PFSK-1 (cell line): Measurements from ENCODE around the gene AKAP6.

Experiments used
- FOXP2 ChIP-seq: optimal IDR thresholded peaks from 2 replicates; pipeline ENCODE3; 2011; ENCODE audit warnings: borderline replicate concordance, control low read depth, inconsistent platforms; ENCODE audit not compliant: insufficient read depth; ENCODE audit errors: extremely low read length, extremely low read depth
- POLR2AphosphoS5 ChIP-seq: IDR thresholded peaks from 2 replicates; pipeline ENCODE4 v1.6.1; 2012; ENCODE audit warnings: low read depth, mild to moderate bottlenecking, control low read depth, low read length, moderate library complexity
- SIN3A ChIP-seq: IDR thresholded peaks from 2 replicates; pipeline ENCODE4 v1.6.1; 2012; ENCODE audit warnings: mild to moderate bottlenecking, low read length, moderate library complexity, borderline replicate concordance; ENCODE audit not compliant: insufficient read depth
- TAF1 ChIP-seq: IDR thresholded peaks from 2 replicates; pipeline ENCODE4 v1.6.1; 2012; ENCODE audit warnings: low read length, control low read depth, borderline replicate concordance; ENCODE audit not compliant: insufficient read depth
- TF ChIP-seq, protein P1 (sequence below), 2 experiments: IDR thresholded peaks; 2 replicates each; pipeline versions ENCODE4 v1.6.1 to v1.8.0; 2011 to 2012; ENCODE audit warnings: low read depth in 2 of 2, low read length in 2 of 2, control low read depth in 1 of 2, inconsistent platforms in 1 of 2, mild to moderate bottlenecking in 1 of 2, moderate library complexity in 1 of 2; ENCODE audit not compliant: insufficient read depth in 1 of 2

The AKAP6 gene

DNA sequence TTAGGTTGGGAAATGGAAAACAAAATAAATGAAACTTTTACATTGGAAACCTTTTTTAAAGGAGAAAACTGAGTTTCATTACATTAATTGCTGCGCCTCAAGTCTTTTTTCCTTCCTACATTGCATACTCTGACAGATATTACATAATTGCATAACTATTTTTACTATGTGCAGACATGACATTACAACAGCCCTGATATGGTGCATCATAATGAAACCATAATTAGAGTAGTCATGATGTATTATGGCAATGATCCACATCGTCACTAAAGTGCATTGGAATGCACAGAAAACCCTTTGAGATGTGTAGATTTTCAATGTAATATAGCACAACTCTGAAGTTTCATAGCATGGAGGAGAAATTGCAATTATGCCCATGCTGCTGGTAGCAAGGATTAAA is 391.8 kb downstream of the AKAP6 start:
- TF ChIP-seq TAF1 (no peak), SIN3A (no peak), FOXP2 (no peak), POLR2AphosphoS5 (no peak)
- TF ChIP-seq, protein P1, sequence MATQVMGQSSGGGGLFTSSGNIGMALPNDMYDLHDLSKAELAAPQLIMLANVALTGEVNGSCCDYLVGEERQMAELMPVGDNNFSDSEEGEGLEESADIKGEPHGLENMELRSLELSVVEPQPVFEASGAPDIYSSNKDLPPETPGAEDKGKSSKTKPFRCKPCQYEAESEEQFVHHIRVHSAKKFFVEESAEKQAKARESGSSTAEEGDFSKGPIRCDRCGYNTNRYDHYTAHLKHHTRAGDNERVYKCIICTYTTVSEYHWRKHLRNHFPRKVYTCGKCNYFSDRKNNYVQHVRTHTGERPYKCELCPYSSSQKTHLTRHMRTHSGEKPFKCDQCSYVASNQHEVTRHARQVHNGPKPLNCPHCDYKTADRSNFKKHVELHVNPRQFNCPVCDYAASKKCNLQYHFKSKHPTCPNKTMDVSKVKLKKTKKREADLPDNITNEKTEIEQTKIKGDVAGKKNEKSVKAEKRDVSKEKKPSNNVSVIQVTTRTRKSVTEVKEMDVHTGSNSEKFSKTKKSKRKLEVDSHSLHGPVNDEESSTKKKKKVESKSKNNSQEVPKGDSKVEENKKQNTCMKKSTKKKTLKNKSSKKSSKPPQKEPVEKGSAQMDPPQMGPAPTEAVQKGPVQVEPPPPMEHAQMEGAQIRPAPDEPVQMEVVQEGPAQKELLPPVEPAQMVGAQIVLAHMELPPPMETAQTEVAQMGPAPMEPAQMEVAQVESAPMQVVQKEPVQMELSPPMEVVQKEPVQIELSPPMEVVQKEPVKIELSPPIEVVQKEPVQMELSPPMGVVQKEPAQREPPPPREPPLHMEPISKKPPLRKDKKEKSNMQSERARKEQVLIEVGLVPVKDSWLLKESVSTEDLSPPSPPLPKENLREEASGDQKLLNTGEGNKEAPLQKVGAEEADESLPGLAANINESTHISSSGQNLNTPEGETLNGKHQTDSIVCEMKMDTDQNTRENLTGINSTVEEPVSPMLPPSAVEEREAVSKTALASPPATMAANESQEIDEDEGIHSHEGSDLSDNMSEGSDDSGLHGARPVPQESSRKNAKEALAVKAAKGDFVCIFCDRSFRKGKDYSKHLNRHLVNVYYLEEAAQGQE (IDR thresholded peaks at IDR 0.05; ENCODE audit: insufficient read depth in 1 of 2, low read depth in 2 of 2, low read length in 2 of 2) = no peak

DNA sequence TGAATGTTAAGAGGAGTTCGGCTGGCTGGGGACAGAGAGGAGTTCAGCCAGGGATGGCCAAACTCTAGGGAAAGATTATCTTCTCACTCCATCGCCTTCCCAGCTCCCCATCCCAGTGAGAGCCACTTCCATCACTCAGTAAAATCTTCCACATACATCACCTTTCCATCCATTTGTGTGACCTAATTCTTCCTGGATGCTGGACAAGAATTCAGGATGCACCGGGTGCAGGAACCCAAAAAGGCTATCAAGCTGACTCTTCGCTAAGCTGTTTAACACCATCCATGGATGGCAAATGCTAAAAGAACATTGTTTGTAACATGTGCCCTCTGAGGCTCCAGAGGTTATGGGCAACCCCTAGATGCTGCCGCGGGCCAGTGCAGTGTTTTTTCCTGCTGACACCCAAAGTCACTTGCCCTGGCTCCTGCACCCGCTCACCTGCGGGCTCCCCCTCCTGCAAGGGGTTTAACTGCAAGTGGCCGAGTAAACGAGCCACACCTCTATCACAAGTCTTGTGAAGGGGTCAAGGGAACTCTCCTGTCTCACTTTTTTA is 393.6 kb downstream of the AKAP6 start:
- TF ChIP-seq POLR2AphosphoS5 (no peak), TAF1 (no peak), FOXP2 (no peak), SIN3A (no peak)
- TF ChIP-seq, protein P1 (IDR thresholded peaks at IDR 0.05; ENCODE audit: insufficient read depth in 1 of 2, low read depth in 2 of 2, low read length in 2 of 2) = no peak

DNA sequence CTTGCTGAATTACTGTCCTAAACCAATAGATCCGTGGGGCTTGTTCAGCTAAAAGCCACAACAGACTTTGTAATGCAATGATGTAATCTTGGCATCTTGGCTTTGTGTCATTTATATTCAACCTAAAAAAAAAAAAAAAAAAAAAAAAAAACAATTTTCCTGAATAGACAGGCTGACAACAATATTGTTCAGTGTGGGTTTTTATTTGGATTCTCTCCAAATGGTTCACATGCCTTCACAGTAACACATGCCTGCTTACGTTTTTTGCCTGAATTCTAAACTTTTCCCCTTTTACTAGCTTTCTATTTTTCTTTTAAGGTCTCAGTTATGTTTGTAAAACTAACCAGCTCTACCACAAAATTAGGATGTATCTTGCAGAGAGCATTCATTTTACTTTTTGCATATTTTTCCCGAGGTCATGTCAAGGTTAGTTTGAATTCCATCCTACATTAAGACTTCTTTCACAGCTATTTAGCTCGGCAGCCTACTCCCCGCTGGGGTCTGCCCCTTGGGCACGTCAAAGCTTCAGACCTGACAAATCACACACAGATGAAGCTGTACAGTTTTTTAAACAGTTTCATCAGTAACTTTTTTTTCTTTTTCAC is 395.9 kb downstream of the AKAP6 start:
- no peak for TF ChIP-seq POLR2AphosphoS5
- no peak for TF ChIP-seq SIN3A
- TF ChIP-seq FOXP2 = no peak
- TF ChIP-seq, protein P1 (IDR thresholded peaks at IDR 0.05; ENCODE audit: insufficient read depth in 1 of 2, low read depth in 2 of 2, low read length in 2 of 2) = no peak
- TF ChIP-seq TAF1 = no peak

DNA sequence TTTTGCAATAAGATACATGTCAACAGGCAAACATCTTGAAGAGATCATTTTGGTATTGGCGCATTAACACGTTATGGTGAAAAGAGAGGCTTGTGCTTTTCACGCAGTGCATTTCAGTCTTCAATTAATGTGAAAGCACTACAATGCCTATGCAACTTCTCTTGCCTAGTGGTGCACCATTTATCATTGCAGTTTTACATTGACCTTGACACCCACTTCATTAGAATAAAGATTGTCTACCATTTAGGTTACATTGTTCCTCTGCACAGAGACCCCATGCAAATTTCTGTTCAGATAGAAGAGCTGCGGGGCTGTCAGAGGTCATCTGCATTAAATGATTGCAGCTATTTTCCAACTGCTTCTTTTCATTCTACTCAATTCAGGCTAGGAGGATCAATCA is 397.4 kb downstream of the AKAP6 start:
- TF ChIP-seq TAF1 = no peak
- TF ChIP-seq, protein P1 (IDR thresholded peaks at IDR 0.05; ENCODE audit: insufficient read depth in 1 of 2, low read depth in 2 of 2, low read length in 2 of 2) = no peak
- no peak for TF ChIP-seq SIN3A

DNA sequence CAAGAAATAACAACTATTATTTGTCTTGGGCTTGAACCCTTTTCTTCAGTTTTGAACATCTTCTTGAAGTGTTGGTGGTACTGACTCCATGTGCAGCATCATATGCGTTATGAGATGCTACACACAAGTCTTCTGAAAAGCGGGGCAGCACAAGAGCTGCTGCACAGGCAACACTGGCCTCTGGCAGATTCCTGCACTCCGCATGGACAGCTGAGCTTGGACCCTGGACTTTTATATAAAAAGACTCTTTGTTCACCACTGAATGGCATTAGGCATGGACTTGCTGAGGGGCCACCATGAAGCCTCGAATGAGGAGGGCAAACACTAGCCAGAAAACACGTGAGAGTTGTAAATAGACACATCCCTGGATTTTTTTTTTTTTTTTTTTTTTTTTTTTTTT is 398.7 kb downstream of the AKAP6 start:
- TF ChIP-seq POLR2AphosphoS5 (no peak), SIN3A (no peak), FOXP2 (no peak), TAF1 (no peak)
- TF ChIP-seq, protein P1 (IDR thresholded peaks at IDR 0.05; ENCODE audit: insufficient read depth in 1 of 2, low read depth in 2 of 2, low read length in 2 of 2) = no peak
